GM13976 (cell line): ENCODE results near the gene ATP10B.

ENCODE experiments used
- DNase-seq: peaks from one replicate; pipeline ENCODE4 v3.0.0; 2012; ENCODE audit warnings: low spot score
- CTCF ChIP-seq: IDR thresholded peaks from 2 replicates; pipeline ENCODE4 v1.5.1; 2012; ENCODE audit warnings: borderline replicate concordance, mild to moderate bottlenecking; ENCODE audit not compliant: insufficient read depth; ENCODE audit errors: extremely low read depth, missing control alignments, control extremely low read depth
- in situ Hi-C: fragments of 300-500 bp; cut with MboI; formaldehyde crosslinking; loops from one replicate; pipeline ENCODE4 v1.12.0; 2022; ENCODE audit warnings: low sequenced_read_pairs, mixed read lengths, inconsistent platforms; ENCODE audit not compliant: unreplicated experiment

The ATP10B gene

GRCh38 chr5:160774666-160775315, 77.2 kb downstream of the ATP10B start:
- in situ Hi-C loops, result no loop called here
- DNase-seq, result no peak
- no peak for TF ChIP-seq CTCF

- TF ChIP-seq CTCF, result no peak
- DNase-seq, result no peak
- in situ Hi-C loops, result no loop called here
Measured at GRCh38 chr5:160773646-160774410, 78.2 kb downstream of the ATP10B start.

GRCh38 chr5:160772854-160773253, 79.2 kb downstream of the ATP10B start:
- in situ Hi-C loops, result no loop called here
- DNase-seq, result no peak
- TF ChIP-seq CTCF, result no peak

- no peak for DNase-seq
- TF ChIP-seq CTCF, result no peak
- in situ Hi-C loops, result no loop called here
Measured at GRCh38 chr5:160770718-160771117, 81.3 kb downstream of the ATP10B start.

GRCh38 chr5:160769301-160769700, 82.7 kb downstream of the ATP10B start:
- DNase-seq, result no peak
- in situ Hi-C loops, result no loop called here
- no peak for TF ChIP-seq CTCF

GRCh38 chr5:160767062-160767461, 84.9 kb downstream of the ATP10B start:
- TF ChIP-seq CTCF, result no peak
- no peak for DNase-seq
- in situ Hi-C loops, result no loop called here
